Smooth muscle cell (in vitro differentiated cells): ENCODE measurements around the gene RHBDF2. TPM values are rescaled to one million over a fixed set of nuclear protein-coding genes. Genes with fewer than 3 reads are reported as not detected.
"Not testable (repeated sequence)": the region's sequence is repeated elsewhere in the genome, so short reads cannot be mapped to it uniquely, and the experiment has no call there.

Experiments
- DNase-seq: peaks from one replicate; lab custom pipeline; 2025; ENCODE audit not compliant: unreplicated experiment; lab: John Stamatoyannopoulos, UW
- H2AFZ ChIP-seq: fragments of 200-600 bp; sonication (generic); 2 replicates; pipeline ENCODE4 v1.6.0; 2016; ENCODE audit warnings: antibody characterized with exemption, low read depth, mild to moderate bottlenecking
- H3F3A ChIP-seq: fragments of 200-600 bp; sonication (generic); 2 replicates; pipeline ENCODE4 v1.6.0; 2017; ENCODE audit warnings: antibody characterized with exemption, low read depth
- H3K27ac ChIP-seq: fragments of 200-600 bp; sonication (generic); 2 replicates; pipeline ENCODE4 v1.5.1; 2016; ENCODE audit warnings: low read depth, mild to moderate bottlenecking
- H3K27me3 ChIP-seq: fragments of 200-600 bp; sonication (generic); 2 replicates; pipeline ENCODE4 v1.6.1; 2016; ENCODE audit warnings: low read depth, mild to moderate bottlenecking
- H3K36me3 ChIP-seq: fragments of 200-600 bp; sonication (generic); 2 replicates; pipeline ENCODE4 v1.5.1; 2016; ENCODE audit warnings: low read depth
- H3K4me1 ChIP-seq: fragments of 200-600 bp; sonication (generic); 2 replicates; pipeline ENCODE4 v1.5.1; 2016; ENCODE audit warnings: low read depth
- H3K4me2 ChIP-seq: fragments of 200-600 bp; sonication (generic); 2 replicates; pipeline ENCODE4 v1.6.0; 2016; ENCODE audit warnings: mild to moderate bottlenecking
- H3K4me3 ChIP-seq: fragments of 200-600 bp; sonication (generic); 2 replicates; pipeline ENCODE4 v1.5.1; 2016; ENCODE audit warnings: mild to moderate bottlenecking
- H3K79me2 ChIP-seq: fragments of 200-600 bp; sonication (generic); 2 replicates; pipeline ENCODE4 v1.6.0; 2016; ENCODE audit warnings: low read depth, mild to moderate bottlenecking
- H3K9ac ChIP-seq: fragments of 200-600 bp; sonication (generic); 2 replicates; pipeline ENCODE4 v1.6.0; 2016; ENCODE audit warnings: low read depth
- H3K9me3 ChIP-seq: fragments of 200-600 bp; sonication (generic); replicated peaks from 2 replicates; pipeline ENCODE4 v1.5.1; 2016; ENCODE audit warnings: low read depth
- H4K20me1 ChIP-seq: fragments of 200-600 bp; sonication (generic); 2 replicates; pipeline ENCODE4 v1.6.0; 2016; ENCODE audit warnings: low read depth
- CTCF ChIP-seq: fragments of 200-600 bp; sonication (generic); IDR thresholded peaks from 2 replicates; pipeline ENCODE4 v1.5.1; 2017; ENCODE audit warnings: borderline replicate concordance, mild to moderate bottlenecking, antibody characterized with exemption; ENCODE audit not compliant: insufficient read depth, poor library complexity, severe bottlenecking
- WGBS: methylation state at CpG from one replicate; pipeline ENCODE4 v1.1.7; 2016; ENCODE audit warnings: low lambda C conversion rate; 5-methylcytosine and 5-hydroxymethylcytosine counted together
- polyA plus RNA-seq: library from polyadenylated mRNA; unstranded; fragments of >200 nt; fragmentation: Nextera tagmentation; extraction: Ambion mirVana; gene quantifications from 2 replicates; pipeline ENCODE4 v1.2.1, GENCODE V29; 2016
- total RNA-seq: library from RNA; depleted of rRNA; stranded (reverse); fragments of >200 nt; gene quantifications from 2 replicates; pipeline ENCODE4 v1.2.3, GENCODE V29; 2014

RHBDF2 gene
- total and polyA plus RNA-seq, 2 experiments from 2014 or later, result 12.2 to 20.5 TPM

GRCh38 chr17:76524598-76525512, 23.6 kb upstream of the RHBDF2 start:
- H3K36me3 ChIP-seq, result no peaks in the 10 kb centered on the region
- no peak overlapping the region for H3K4me3 ChIP-seq
- H3K27ac ChIP-seq, result no peak overlapping the region
- H3K9me3 ChIP-seq, result no peaks in the 10 kb centered on the region
- no peaks in the 10 kb centered on the region for H3F3A ChIP-seq
- H3K4me1 ChIP-seq, result peaks cover 14% of the 10 kb centered on the region
- no peak for TF ChIP-seq CTCF
- no peaks in the 10 kb centered on the region for H3K79me2 ChIP-seq
- DNase-seq, result no peak
- no peak overlapping the region for H3K4me2 ChIP-seq
- WGBS, result 69% methylated on average over 25 of the region's 25 CpGs
- no peaks in the 10 kb centered on the region for H4K20me1 ChIP-seq
- H3K9ac ChIP-seq, result no peak overlapping the region
- H2AFZ ChIP-seq, result peak overlapping the region; percentile 58
- no peaks in the 10 kb centered on the region for H3K27me3 ChIP-seq

DNA sequence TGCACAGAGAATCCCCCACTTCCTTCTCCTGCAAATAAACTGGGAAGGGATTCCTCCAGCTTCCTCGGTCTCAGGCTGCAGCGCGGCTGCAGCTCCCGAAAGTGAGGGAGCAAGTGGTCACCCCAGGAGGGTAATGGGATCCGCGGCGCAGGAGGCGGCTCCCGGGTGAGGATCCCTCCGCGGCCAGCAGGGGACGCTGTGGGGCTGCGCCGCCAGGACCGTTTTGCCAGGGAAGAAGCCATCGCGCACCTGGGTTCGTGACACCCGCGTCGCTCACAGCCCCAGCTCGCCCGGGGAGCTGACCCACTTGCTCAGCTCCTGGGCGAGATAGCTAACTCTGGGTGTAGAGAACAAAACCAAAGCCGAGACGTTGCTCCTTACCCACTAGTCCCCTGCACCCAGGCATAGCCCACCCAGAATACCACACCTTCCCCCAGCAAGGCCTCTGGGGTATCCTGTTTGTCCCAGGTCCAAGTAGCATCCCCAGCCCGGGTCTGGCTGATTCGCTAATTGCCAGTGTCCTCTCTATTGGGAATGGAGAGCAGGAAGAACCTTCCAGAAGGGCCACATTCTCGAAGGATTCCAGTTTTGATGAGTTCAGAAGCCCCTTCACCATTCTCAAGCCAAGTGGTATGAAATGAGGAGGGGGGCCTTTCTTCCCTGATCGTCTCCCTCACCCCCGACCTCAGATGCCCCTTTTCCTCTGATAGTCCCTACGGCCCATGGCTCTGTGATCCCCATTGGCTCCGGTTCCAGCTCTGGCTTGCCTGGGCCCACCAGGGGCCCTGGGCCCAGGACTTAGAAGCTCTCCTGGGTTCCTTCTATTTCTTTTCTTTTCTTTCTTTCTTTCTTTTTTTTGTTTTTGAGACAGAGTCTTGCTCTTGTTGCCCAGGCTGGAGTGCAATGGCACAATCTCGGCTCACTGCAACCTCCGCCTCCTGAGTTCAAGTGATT, 22.1 kb upstream of the RHBDF2 start:
- Histone ChIP-seq H4K20me1 (no peaks in the 10 kb centered on the region), H3K27ac (no peak overlapping the region), H3K4me1 (peaks cover 9% of the 10 kb centered on the region), H3K9me3 (no peaks in the 10 kb centered on the region), H3K36me3 (no peaks in the 10 kb centered on the region), H3K9ac (no peak overlapping the region), H3K4me3 (no peak overlapping the region), H3F3A (no peaks in the 10 kb centered on the region), H3K27me3 (no peaks in the 10 kb centered on the region), H3K4me2 (peak overlapping the region; percentile 74), H2AFZ (no peak overlapping the region), H3K79me2 (no peaks in the 10 kb centered on the region)
- peak; percentile 99 for TF ChIP-seq CTCF
- 25% methylated on average over 35 of the region's 35 CpGs for WGBS
- DNase-seq, result peak; percentile 59

DNA sequence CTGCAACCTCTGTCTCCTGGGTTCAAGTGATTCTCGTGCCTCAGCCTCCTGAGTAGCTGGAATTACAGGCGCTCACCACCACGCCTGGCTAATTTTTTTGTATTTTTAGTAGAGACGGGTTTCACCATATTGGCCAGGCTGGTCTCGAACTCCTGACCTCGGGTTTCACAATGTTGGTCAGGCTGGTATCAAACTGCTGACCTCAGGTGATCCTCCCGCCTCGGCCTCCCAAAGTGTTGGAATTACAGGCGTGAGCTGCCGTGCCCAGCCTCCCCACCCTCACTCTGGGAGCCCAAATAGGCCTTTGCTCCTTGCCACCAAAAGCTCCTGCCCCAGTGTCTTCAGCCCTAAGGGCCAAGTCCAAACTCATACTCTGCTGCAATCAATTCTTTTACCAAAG, 20.5 kb upstream of the RHBDF2 start:
- DNase-seq, H3K4me3 ChIP-seq: not testable (repeated sequence)
- WGBS, result 90% methylated on average over 10 of the region's 10 CpGs

GRCh38 chr17:76521262-76521661, 20.0 kb upstream of the RHBDF2 start:
- H3K4me2 ChIP-seq, result no peak overlapping the region
- H3K4me3 ChIP-seq, result no peak overlapping the region
- H3K9ac ChIP-seq, result no peak overlapping the region
- TF ChIP-seq CTCF, result no peak
- no peak overlapping the region for H2AFZ ChIP-seq
- no peaks in the 10 kb centered on the region for H4K20me1 ChIP-seq
- WGBS, result 92% methylated on average over 7 of the region's 7 CpGs
- no peaks in the 10 kb centered on the region for H3F3A ChIP-seq
- no peaks in the 10 kb centered on the region for H3K36me3 ChIP-seq
- DNase-seq, result no peak
- no peak overlapping the region for H3K27ac ChIP-seq
- no peaks in the 10 kb centered on the region for H3K4me1 ChIP-seq
- H3K9me3 ChIP-seq, result no peaks in the 10 kb centered on the region
- H3K79me2 ChIP-seq, result no peaks in the 10 kb centered on the region
- no peaks in the 10 kb centered on the region for H3K27me3 ChIP-seq

More for the DNA sequence above, 20.5 kb upstream of the RHBDF2 start:
- not testable (repeated sequence) for H4K20me1 ChIP-seq, H3K4me2 ChIP-seq, H2AFZ ChIP-seq, H3K27me3 ChIP-seq, H3K9ac ChIP-seq, H3K36me3 ChIP-seq, H3K79me2 ChIP-seq, H3F3A ChIP-seq, H3K4me1 ChIP-seq, H3K27ac ChIP-seq, H3K9me3 ChIP-seq
